Measurements from ENCODE around the gene HDLBP.

HDLBP gene

GRCh38 chr2:241184901-241185300, 130.6 kb downstream of the HDLBP start:
- TF ChIP-seq GATA2 (IDR thresholded peaks at IDR 0.05; ENCODE audit: low read depth, low read length) = no peak
- no peak for TF ChIP-seq GATA3 (IDR thresholded peaks at IDR 0.05; ENCODE audit: low read depth, low read length)

- TF ChIP-seq GATA2 (IDR thresholded peaks at IDR 0.05; ENCODE audit: low read depth, low read length) = no peak
- TF ChIP-seq GATA3 (IDR thresholded peaks at IDR 0.05; ENCODE audit: low read depth, low read length) = no peak
These were observed 132.3 kb downstream of the HDLBP start for GRCh38 chr2:241183221-241183620.

DNA sequence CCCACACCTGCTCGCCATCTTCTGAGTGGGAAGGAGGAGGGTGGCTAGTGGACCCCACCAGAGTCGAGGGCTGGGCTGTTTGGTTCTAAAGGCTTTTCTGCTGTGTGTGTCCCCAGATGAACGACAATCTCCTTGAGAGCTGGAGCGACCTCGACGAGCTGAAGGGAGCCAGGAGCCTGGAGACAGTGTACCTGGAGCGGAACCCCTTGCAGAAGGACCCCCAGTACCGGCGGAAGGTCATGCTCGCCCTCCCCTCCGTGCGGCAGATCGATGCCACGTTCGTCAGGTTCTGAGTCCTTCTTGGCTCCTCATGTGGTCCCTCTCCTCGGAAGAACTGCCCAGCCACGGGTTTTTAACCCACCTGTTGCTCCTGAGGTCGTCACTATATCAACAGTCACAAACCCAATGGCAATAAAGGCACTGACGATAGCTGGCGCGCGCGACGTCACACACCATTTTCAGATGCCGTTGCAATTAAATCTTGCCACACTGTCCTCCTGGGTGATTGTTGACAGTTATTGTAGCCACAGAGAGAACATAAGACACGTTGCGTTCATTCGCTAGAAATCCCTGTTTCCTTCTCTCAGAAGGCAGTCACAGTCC, 132.8 kb downstream of the HDLBP start:
- TF ChIP-seq GATA3 (IDR thresholded peaks at IDR 0.05; ENCODE audit: low read depth, low read length) (no peak), GATA2 (IDR thresholded peaks at IDR 0.05; ENCODE audit: low read depth, low read length) (no peak)

DNA sequence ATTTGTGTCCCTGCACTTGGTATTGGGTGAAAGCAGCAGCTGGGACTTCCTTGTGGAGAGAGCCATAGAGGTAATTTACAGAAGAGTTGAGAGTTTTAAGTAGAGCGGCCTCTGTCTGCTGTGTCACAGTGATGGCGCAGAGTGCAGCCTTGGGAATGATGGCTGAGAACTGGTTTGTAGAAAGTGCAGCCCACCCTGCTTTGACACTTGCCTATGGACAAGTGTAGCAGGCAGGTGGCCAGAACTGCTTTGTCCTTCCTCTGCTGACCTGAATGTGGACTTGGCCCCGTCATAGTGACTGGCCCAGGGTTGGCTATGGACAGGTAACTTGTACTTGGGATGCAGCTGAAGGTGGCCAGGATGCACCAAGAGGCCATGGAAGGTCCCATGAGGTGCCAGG, 133.3 kb downstream of the HDLBP start:
- TF ChIP-seq GATA3 (IDR thresholded peaks at IDR 0.05; ENCODE audit: low read depth, low read length) (no peak), GATA2 (IDR thresholded peaks at IDR 0.05; ENCODE audit: low read depth, low read length) (no peak)

- TF ChIP-seq GATA2 (IDR thresholded peaks at IDR 0.05; ENCODE audit: low read depth, low read length) (no peak), GATA3 (IDR thresholded peaks at IDR 0.05; ENCODE audit: low read depth, low read length) (no peak)
These were observed 135.0 kb downstream of the HDLBP start for GRCh38 chr2:241180495-241180894.

DNA sequence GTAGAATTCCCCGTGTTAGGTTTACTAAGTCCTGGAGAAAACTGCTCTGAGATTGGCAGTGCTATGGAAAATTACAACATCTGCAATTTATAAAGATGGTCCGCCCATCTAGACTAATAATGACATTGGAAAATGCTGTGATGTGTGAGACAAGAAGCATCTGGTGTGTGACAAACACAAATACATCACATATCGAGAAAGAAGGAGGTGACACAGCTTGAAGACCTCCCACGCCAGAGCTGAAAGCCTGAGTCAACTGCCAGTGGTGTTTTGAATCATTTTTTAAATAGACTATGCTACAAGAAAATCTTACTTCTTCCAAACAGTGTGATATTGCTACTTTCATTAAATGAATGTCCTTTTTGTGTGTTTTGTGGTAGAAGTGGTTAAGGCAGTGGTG, 135.6 kb downstream of the HDLBP start:
- no peak for TF ChIP-seq GATA3 (IDR thresholded peaks at IDR 0.05; ENCODE audit: low read depth, low read length)
- no peak for TF ChIP-seq GATA2 (IDR thresholded peaks at IDR 0.05; ENCODE audit: low read depth, low read length)

- TF ChIP-seq GATA3 (IDR thresholded peaks at IDR 0.05; ENCODE audit: low read depth, low read length) (no peak), GATA2 (IDR thresholded peaks at IDR 0.05; ENCODE audit: low read depth, low read length) (no peak)
These were observed 136.5 kb downstream of the HDLBP start for GRCh38 chr2:241178961-241179360.

DNA sequence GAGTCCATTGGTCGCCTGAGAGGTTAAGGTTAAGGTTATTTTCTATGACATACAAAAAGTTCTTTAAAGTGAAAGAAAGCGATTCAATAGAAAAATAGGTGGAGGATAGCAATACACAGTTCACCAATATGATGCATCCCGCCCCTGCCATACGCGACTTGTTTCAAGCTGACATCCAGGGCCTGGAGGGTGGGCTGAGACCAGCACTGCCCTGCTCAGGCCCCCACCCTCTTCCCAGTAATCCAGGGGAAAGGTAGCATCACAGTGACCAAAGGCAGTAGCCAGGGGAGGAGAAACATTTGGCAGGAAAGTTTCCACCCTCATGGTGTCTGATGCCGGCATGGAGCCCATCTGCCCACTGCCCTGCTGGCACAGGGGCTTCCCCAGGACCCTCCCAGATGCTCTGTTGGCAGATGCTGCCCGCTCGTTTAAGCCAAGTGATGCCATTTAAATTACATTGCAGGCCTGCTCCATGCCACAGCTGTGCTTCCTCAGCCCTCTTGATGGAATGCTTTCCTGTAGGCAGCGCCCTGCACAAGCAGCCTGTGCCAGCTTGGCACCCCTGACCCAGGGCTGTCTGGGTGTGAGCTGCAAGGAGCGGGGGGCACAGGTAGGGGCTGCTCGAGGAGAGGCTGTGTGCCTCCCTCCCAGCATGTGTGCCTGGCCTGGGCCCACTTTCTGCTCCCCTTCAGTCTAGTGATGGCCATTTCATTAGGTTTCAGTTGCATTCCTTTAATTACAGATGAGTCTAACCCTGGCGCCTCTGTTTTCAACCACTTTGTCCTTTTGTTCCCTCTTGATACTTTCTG, 137.7 kb downstream of the HDLBP start:
- TF ChIP-seq GATA3 (IDR thresholded peaks at IDR 0.05; ENCODE audit: low read depth, low read length) (no peak), GATA2 (IDR thresholded peaks at IDR 0.05; ENCODE audit: low read depth, low read length) (no peak)

Measured in SH-SY5Y (cell line).